Vagina (tissue), 2 donors: ENCODE data around the gene PADI6.

ENCODE experiments used
- POLR2A ChIP-seq, 2 donors: fragments of 450-650 bp; IDR thresholded peaks; one replicate each; pipeline ENCODE4 v1.6.1; 2017; ENCODE audit warnings: antibody characterized with exemption in 2 of 2, mild to moderate bottlenecking in 2 of 2, moderate library complexity in 2 of 2
- POLR2AphosphoS5 ChIP-seq, 2 donors: sonication (generic); formaldehyde crosslinking; IDR thresholded peaks; one replicate each; pipeline ENCODE4 v1.9.0; 2017; ENCODE audit warnings: antibody characterized with exemption in 2 of 2, mild to moderate bottlenecking in 2 of 2, low read depth in 1 of 2; ENCODE audit not compliant: insufficient read depth in 1 of 2
- TF ChIP-seq, protein P1 (sequence below), 3 experiments: fragments of 450-650 bp in 2 of 3; fragments of 200-600 bp in 1 of 3; sonication (generic) in 1 of 3; IDR thresholded peaks; one replicate each; pipeline ENCODE4 v1.5.1; 2017 to 2019; ENCODE audit warnings: antibody characterized with exemption in 3 of 3, mild to moderate bottlenecking in 2 of 3, moderate library complexity in 2 of 3

DNA sequence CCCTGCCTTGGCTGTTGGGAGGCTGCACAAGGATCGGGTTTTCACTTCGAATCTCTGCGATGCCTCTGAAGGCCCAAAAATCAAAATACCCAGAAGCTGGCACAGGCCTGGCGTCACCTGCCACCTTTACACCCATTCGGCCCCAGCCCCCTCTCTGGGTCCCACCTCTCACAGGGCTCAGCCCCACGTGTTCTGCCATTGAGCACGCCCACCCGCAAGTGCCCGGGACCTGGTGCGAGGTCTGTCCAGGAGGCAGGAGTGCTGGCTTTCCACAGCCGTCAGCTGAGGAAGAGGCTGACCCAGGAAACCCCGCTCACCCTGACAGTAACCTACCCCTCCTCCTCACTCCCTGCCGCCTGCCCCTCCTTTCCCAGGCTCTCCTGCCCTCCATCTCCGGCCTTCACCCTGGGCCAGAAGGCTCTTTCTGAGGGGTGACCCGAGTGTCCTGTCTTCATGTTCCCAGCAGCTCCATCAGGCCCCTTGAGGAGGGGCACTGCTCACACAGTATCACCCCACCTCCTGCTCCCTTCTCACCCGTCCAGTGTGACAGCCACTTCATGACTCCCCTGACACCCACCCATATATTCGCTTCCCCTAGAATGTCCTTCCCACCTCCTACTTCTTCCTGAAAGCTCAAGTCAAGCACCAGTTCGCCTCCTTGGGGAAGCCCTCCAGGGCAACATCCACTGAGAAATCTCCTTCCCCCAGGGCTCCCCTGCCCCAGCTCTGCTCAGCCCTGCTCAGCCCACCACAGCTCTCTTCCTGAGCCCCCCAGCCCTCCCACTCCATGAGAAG lies 54.0 kb downstream of the PADI6 start:
- TF ChIP-seq, protein P1, sequence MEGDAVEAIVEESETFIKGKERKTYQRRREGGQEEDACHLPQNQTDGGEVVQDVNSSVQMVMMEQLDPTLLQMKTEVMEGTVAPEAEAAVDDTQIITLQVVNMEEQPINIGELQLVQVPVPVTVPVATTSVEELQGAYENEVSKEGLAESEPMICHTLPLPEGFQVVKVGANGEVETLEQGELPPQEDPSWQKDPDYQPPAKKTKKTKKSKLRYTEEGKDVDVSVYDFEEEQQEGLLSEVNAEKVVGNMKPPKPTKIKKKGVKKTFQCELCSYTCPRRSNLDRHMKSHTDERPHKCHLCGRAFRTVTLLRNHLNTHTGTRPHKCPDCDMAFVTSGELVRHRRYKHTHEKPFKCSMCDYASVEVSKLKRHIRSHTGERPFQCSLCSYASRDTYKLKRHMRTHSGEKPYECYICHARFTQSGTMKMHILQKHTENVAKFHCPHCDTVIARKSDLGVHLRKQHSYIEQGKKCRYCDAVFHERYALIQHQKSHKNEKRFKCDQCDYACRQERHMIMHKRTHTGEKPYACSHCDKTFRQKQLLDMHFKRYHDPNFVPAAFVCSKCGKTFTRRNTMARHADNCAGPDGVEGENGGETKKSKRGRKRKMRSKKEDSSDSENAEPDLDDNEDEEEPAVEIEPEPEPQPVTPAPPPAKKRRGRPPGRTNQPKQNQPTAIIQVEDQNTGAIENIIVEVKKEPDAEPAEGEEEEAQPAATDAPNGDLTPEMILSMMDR (IDR thresholded peaks at IDR 0.05), result no peak
- TF ChIP-seq POLR2A (IDR thresholded peaks at IDR 0.05), result no peak
- TF ChIP-seq POLR2AphosphoS5 (IDR thresholded peaks at IDR 0.05; ENCODE audit: insufficient read depth in 1 of 2, low read depth in 1 of 2), result no peak
